Measurements from ENCODE around the gene HNRNPH2.

GRCh38 chrX:101407748-101408531 is at the start of gene HNRNPH2, which contains the start of gene GLA:
- peak; percentile 82 for TF ChIP-seq POLR2AphosphoS5 (IDR thresholded peaks at IDR 0.05; ENCODE audit: low read depth, low read length)
- peak; percentile 74; the same call in 1 of the 2 replicates for TF ChIP-seq TAF1 (IDR thresholded peaks at IDR 0.05; ENCODE audit: borderline replicate concordance, insufficient read depth, low read length)
- TF ChIP-seq, protein P1, sequence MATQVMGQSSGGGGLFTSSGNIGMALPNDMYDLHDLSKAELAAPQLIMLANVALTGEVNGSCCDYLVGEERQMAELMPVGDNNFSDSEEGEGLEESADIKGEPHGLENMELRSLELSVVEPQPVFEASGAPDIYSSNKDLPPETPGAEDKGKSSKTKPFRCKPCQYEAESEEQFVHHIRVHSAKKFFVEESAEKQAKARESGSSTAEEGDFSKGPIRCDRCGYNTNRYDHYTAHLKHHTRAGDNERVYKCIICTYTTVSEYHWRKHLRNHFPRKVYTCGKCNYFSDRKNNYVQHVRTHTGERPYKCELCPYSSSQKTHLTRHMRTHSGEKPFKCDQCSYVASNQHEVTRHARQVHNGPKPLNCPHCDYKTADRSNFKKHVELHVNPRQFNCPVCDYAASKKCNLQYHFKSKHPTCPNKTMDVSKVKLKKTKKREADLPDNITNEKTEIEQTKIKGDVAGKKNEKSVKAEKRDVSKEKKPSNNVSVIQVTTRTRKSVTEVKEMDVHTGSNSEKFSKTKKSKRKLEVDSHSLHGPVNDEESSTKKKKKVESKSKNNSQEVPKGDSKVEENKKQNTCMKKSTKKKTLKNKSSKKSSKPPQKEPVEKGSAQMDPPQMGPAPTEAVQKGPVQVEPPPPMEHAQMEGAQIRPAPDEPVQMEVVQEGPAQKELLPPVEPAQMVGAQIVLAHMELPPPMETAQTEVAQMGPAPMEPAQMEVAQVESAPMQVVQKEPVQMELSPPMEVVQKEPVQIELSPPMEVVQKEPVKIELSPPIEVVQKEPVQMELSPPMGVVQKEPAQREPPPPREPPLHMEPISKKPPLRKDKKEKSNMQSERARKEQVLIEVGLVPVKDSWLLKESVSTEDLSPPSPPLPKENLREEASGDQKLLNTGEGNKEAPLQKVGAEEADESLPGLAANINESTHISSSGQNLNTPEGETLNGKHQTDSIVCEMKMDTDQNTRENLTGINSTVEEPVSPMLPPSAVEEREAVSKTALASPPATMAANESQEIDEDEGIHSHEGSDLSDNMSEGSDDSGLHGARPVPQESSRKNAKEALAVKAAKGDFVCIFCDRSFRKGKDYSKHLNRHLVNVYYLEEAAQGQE (IDR thresholded peaks at IDR 0.05; ENCODE audit: insufficient read depth in 1 of 2, low read depth in 2 of 2, low read length in 2 of 2), result no peak; a peak in 1 of 4 replicates
- peak; percentile 85; the same call in 1 of the 2 replicates for TF ChIP-seq SIN3A (IDR thresholded peaks at IDR 0.05; ENCODE audit: borderline replicate concordance, insufficient read depth, low read length)
- TF ChIP-seq FOXP2 (optimal IDR thresholded peaks at IDR 0.05; ENCODE audit: borderline replicate concordance, extremely low read depth, extremely low read length, insufficient read depth), result no peak

All from PFSK-1 (cell line).